Skin of body (tissue), 2 donors: ENCODE results near the gene AMZ1. TPM values are rescaled to one million over a fixed set of nuclear protein-coding genes. Genes with fewer than 3 reads are reported as not detected.
"Not testable (repeated sequence)": the region's sequence is repeated elsewhere in the genome, so short reads cannot be mapped to it uniquely, and the experiment has no call there.

Experiments used
- DNase-seq: peaks from one replicate; lab custom pipeline; 2025; lab: John Stamatoyannopoulos, UW
- total RNA-seq: library from RNA; depleted of rRNA; stranded (reverse); fragments of >200 nt; gene quantifications from one replicate; pipeline ENCODE4 v1.2.3, GENCODE V29; 2014

Gene AMZ1
- total RNA-seq, 1 donor from 2014 or later, result 0.30 TPM

DNA sequence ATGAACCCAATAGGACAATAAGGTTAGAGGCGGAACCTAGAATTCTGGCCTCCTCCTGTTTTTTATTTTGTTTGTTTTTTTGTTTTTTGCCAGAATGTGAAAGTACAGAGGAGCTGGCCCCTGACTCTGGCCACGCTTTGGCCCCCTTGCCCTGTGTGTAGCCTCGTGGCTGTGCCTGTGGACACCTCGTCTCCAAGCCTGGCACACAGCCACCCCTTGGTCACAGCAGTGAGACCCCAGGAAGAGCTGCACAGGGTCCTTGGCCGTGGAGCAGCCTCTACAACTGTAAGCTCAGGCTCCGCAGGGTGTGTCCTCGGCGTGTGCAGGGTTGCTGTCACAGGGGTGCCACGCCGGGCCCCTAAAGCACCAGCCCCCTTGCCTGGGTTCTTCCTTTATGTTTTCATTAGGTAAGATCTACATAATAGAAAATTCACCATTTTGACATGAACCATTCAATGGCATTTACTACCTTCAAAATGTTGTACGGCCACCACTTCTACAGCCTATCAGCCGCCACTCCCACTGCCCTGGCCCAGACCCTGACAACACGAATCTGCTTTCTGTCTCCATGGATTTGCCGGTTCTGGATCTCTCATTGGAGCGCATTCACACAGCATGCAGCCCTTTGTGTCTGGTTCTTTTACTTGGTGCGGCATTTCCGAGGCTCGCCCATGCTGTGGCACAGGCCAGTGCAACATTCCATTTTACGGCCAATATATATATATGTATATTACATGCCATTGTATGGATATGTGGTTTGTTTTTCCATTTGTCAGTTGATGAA, 51.0 kb downstream of the AMZ1 start:
- no peak for DNase-seq

GRCh38 chr7:2743523-2744185, 55.7 kb downstream of the AMZ1 start:
- not testable (repeated sequence) for DNase-seq

DNA sequence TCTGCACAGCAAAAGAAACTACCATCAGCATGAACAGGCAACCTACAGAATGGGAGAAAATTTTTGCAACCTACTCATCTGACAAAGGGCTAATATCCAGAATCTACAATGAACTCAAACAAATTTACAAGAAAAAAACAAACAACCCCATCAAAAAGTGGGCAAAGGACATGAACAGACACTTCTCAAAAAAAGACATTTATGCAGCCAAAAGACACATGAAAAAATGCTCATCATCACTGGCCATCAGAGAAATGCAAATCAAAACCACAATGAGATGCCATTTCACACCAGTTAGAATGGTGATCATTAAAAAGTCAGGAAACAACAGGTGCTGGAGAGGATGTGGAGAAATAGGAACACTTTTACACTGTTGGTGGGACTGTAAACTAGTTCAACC, 60.7 kb downstream of the AMZ1 start:
- DNase-seq, result not testable (repeated sequence)

DNA sequence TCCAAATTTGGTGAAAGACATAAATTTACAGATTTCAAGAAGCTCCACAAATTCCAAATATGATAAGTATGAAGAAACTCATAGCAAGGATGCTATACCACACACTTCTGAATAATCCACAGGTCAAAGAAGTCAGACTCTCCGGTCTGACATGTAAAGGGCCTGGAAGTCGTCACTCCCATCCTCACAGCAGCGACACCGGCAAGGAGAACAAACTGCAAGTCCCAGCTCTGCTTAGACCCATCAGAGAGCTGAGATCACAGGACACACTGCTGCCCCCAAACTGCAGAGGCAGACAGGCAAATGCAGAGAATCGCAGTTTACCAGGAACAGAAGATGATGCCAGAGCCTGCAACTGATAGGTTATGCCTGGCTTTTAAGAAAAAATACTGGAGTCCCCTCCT, 62.0 kb downstream of the AMZ1 start:
- no peak for DNase-seq

DNA sequence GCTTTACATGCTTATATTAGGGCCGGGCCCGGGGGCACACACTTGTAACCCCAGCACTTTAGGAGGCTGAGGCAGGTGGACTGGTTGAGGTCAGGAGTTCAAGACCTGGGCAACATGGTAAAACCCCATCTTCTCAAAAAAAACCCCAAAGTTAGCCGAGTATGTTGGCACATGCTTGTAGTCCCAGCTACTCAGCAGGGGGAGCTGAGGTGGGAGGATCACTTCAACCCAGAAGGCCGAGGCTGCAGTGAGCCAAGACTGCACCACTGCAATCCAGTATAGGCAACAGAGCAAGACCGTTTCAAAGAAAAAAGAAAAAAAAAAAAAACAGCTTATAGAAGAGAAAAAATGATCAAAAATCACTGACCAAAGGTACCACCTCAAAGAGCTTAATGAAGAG, 63.1 kb downstream of the AMZ1 start:
- no peak for DNase-seq

DNA sequence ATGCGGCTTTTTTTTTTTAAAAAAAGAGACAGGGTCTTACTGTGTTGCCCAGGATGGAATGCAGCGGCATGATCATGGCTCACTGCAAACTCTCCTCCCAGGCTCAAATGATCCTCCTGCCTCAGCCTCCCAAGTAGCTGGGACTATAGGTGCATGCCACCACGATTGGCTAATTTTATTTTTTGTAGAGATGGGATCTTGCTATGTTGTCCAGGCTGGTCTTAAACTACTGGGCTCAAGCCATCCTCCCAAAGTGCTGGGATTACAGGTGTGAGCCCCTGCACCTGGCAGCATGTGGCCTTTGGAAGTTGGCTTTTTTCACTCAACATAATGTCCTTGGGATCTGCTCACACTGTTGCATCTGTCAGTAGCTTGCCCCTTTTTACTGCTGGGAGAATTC, 65.1 kb downstream of the AMZ1 start:
- DNase-seq, result no peak

DNA sequence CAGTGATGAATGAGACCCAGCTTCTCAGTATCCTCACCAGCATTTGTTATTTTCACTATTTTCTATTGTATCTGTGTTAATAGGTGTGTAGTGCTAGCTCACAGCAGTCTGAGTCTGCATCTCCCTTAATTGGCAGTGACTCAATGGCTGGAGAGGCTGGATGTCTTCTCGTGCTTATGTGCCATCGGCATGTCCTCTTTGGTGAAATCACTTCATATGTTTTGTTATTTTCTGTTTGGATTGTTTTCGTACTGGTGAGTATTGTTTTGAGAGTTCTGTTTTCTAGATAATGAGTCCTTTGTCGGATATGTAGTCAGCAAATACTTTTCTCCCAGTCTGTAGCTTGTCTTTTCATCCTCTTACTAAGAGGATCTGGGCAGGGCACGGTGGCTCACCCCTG, 66.1 kb downstream of the AMZ1 start:
- no peak for DNase-seq

DNA sequence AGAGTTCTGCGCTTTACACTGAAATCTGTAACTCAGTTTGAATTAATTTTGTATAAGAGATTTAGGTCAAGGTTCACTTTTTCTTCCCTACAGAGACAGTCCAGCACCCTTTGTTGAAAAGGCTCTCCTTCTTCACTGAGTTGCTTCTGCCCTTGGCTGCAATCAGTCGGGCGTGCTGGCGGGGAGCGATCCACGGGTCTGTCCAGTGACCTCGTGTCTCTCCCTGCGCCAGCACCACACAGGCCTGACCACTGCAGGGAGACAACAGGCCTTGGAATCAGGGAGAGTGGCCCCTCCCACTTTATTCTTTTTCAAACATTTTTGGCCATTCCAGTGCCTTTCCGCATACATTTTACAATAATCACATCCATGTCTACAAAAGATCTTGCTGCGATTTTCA, 66.9 kb downstream of the AMZ1 start:
- no peak for DNase-seq

DNA sequence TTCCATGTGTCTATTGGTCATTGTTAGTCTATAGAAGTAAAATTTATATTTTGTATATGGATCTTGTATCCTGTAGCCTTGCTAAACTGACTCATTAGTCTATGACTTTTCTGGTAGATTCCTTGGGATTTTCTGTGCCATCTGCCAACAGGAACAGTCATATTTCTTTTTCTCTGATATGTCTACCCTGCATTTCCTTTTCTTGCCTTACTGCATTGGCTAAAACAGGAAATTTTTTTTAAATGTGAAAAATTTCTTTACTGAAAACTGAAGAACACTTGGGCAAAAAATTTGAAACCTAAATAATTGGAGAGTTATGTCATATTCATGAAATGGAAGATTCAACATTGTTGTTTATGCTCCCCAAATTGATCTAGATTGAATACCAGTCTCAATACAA, 67.5 kb downstream of the AMZ1 start:
- no peak for DNase-seq

DNA sequence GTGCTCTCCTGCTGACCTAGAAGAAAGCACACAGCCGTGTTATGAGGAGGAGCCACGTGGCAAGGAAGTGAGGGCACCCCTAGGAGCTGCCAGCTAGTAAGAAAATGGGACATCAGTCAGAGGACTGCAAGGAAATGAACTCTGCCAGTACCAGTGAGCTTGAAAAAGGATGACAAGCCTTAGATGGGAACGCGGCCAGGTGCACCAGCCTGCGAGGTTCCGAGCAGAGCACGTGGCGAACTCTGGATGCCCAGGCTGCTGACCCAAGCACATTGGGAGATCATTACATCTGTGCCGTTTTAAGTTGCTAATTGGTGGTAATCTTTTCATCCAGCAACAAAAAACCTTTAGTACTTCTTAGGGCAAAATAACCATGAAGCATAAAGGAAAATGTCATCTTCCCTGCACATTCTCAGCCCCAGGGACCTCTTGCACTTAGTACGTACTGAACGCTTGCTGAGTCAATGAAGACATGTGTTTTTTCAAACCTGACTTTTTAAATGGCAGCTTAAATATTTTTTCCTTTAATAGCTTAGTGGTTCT, 69.4 kb downstream of the AMZ1 start:
- DNase-seq, result no peak

- peak; percentile 91 for DNase-seq
Observed at GRCh38 chr7:2757904-2758672, 70.1 kb downstream of the AMZ1 start.

DNA sequence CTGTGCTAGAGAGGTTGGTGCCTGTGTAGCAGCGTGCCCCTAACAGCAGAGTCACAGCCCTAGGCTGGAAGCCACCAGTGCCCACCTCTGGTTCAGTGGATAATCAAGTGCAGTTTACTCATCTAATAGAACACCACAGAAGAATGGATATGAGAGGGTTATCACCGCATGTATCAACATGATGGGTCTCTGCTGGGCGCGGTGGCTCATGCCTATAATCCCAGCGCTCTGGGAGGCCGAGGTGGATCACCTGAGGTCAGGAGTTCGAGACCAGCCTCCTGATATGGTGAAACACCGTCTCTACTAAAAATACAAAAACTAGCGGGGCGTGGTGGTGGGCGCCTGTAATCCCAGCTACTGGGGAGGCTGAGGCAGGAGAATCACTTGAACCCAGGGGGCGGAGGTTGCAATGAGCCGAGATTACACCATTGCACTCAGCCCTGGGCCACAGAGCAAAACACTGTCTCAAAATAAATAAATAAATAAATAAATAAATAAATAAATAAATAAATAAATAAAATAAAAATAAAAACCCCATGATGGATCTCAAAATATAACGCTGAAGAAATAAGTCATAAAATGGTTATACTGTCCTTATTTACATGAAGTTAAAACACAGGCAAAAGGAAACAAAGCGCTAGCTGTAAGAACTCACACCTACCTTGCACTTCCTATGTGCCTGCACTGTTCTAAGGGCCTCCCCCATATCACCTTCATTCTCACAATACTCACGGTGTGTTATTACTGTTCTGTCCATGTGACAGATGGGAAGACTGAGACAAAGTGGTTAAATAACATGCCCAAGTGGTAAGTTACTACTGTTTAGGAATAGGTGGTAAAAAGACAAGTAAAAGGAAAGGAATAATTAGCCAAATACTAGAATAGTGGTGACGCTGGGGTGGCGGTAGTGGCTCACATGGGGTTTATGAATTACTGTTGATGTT, 70.9 kb downstream of the AMZ1 start:
- DNase-seq, result no peak

DNA sequence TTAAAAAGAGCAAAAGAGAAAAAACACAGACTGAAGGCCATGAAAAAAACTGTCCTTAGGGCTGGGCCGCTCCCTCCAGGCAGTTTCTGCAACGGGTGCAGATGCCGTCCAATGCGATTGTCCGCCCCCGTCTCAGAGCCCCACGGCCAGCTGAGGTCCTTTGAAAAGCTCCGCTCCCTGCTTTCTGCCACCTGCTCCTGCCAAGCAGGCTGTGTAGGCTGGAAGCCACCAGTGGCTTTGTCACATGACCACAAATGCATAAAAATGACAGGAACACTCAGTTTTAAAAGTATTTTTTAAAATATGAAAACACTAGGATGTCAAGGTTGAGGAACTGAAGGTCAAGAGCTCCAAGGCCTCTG, 71.7 kb downstream of the AMZ1 start:
- no peak for DNase-seq

GRCh38 chr7:2760098-2760889, 72.3 kb downstream of the AMZ1 start:
- DNase-seq, result no peak

DNA sequence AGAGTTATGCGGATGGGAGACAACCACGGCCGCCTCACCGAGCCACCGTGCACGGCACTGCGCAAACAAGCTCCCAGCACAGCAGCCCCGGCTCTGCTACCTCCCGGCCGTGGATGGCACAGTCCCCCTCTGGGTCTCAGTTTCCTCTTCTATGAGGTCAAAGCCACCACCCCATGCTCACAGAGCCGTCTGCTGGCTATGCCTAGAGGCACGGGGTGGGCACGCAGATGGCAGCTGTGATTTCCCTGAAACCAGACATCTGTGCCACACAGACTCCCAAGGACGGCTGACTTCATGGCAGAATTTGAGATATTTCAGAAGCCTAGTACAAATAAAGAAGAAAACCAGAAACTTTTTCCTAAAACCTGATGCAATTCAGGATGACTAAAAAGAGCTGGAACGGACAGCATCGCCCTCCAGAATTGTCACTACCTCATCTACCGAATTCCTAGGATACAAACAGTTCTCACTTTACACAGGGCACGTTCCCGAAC, 73.2 kb downstream of the AMZ1 start:
- DNase-seq, result no peak

GRCh38 chr7:2761801-2762497, 73.9 kb downstream of the AMZ1 start:
- DNase-seq, result no peak

- DNase-seq, result no peak
Observed at GRCh38 chr7:2763597-2763996, 75.6 kb downstream of the AMZ1 start.

- no peak for DNase-seq
Observed at GRCh38 chr7:2764621-2765020, 76.6 kb downstream of the AMZ1 start.
